Smooth muscle cell (in vitro differentiated cells): ENCODE results near the gene LAMC2. TPM values are rescaled to one million over a fixed set of nuclear protein-coding genes. Genes with fewer than 3 reads are reported as not detected.
"Not testable (repeated sequence)": the region's sequence is repeated elsewhere in the genome, so short reads cannot be mapped to it uniquely, and the experiment has no call there.

ENCODE experiments used
- DNase-seq: peaks from one replicate; lab custom pipeline; 2025; ENCODE audit not compliant: unreplicated experiment; lab: John Stamatoyannopoulos, UW
- H2AFZ ChIP-seq: fragments of 200-600 bp; sonication (generic); 2 replicates; pipeline ENCODE4 v1.6.0; 2016; ENCODE audit warnings: antibody characterized with exemption, low read depth, mild to moderate bottlenecking
- H3F3A ChIP-seq: fragments of 200-600 bp; sonication (generic); 2 replicates; pipeline ENCODE4 v1.6.0; 2017; ENCODE audit warnings: antibody characterized with exemption, low read depth
- H3K27ac ChIP-seq: fragments of 200-600 bp; sonication (generic); 2 replicates; pipeline ENCODE4 v1.5.1; 2016; ENCODE audit warnings: low read depth, mild to moderate bottlenecking
- H3K27me3 ChIP-seq: fragments of 200-600 bp; sonication (generic); 2 replicates; pipeline ENCODE4 v1.6.1; 2016; ENCODE audit warnings: low read depth, mild to moderate bottlenecking
- H3K36me3 ChIP-seq: fragments of 200-600 bp; sonication (generic); 2 replicates; pipeline ENCODE4 v1.5.1; 2016; ENCODE audit warnings: low read depth
- H3K4me1 ChIP-seq: fragments of 200-600 bp; sonication (generic); 2 replicates; pipeline ENCODE4 v1.5.1; 2016; ENCODE audit warnings: low read depth
- H3K4me2 ChIP-seq: fragments of 200-600 bp; sonication (generic); 2 replicates; pipeline ENCODE4 v1.6.0; 2016; ENCODE audit warnings: mild to moderate bottlenecking
- H3K4me3 ChIP-seq: fragments of 200-600 bp; sonication (generic); 2 replicates; pipeline ENCODE4 v1.5.1; 2016; ENCODE audit warnings: mild to moderate bottlenecking
- H3K79me2 ChIP-seq: fragments of 200-600 bp; sonication (generic); 2 replicates; pipeline ENCODE4 v1.6.0; 2016; ENCODE audit warnings: low read depth, mild to moderate bottlenecking
- H3K9ac ChIP-seq: fragments of 200-600 bp; sonication (generic); 2 replicates; pipeline ENCODE4 v1.6.0; 2016; ENCODE audit warnings: low read depth
- H3K9me3 ChIP-seq: fragments of 200-600 bp; sonication (generic); replicated peaks from 2 replicates; pipeline ENCODE4 v1.5.1; 2016; ENCODE audit warnings: low read depth
- H4K20me1 ChIP-seq: fragments of 200-600 bp; sonication (generic); 2 replicates; pipeline ENCODE4 v1.6.0; 2016; ENCODE audit warnings: low read depth
- WGBS: methylation state at CpG from one replicate; pipeline ENCODE4 v1.1.7; 2016; ENCODE audit warnings: low lambda C conversion rate; 5-methylcytosine and 5-hydroxymethylcytosine counted together
- polyA plus RNA-seq: library from polyadenylated mRNA; unstranded; fragments of >200 nt; fragmentation: Nextera tagmentation; extraction: Ambion mirVana; gene quantifications from 2 replicates; pipeline ENCODE4 v1.2.1, GENCODE V29; 2016
- total RNA-seq: library from RNA; depleted of rRNA; stranded (reverse); fragments of >200 nt; gene quantifications from 2 replicates; pipeline ENCODE4 v1.2.3, GENCODE V29; 2014
- TF ChIP-seq, protein P1 (sequence below): fragments of 200-600 bp; sonication (generic); IDR thresholded peaks from 2 replicates; pipeline ENCODE4 v1.5.1; 2017; ENCODE audit warnings: borderline replicate concordance, mild to moderate bottlenecking, antibody characterized with exemption; ENCODE audit not compliant: insufficient read depth, poor library complexity, severe bottlenecking

The LAMC2 gene
- total and polyA plus RNA-seq, 2 experiments from 2014 or later, result 35.1 to 120 TPM

DNA sequence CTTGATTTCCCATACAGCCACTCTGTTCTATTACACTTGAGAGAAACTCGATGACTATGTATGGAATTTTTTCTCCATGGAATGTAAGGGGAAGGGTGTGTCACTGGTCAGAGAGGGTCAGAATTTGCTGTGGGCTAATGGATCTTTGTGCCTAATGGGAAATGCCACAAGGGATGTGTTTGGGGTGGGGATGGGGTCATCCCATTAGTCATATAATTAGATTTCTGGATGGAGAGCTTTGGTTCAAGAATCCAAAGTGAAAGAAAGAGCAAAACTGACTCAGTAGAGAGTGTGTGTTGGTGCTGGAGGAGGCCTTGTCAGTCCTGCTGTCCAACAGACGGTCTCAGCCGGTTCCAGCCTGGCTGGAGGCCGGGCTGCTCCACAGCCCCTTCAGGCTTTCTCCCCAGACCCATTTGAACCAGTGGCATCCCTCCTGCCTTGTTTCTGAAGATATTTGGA lies 86.4 kb downstream of the LAMC2 start:
- TF ChIP-seq, protein P1, sequence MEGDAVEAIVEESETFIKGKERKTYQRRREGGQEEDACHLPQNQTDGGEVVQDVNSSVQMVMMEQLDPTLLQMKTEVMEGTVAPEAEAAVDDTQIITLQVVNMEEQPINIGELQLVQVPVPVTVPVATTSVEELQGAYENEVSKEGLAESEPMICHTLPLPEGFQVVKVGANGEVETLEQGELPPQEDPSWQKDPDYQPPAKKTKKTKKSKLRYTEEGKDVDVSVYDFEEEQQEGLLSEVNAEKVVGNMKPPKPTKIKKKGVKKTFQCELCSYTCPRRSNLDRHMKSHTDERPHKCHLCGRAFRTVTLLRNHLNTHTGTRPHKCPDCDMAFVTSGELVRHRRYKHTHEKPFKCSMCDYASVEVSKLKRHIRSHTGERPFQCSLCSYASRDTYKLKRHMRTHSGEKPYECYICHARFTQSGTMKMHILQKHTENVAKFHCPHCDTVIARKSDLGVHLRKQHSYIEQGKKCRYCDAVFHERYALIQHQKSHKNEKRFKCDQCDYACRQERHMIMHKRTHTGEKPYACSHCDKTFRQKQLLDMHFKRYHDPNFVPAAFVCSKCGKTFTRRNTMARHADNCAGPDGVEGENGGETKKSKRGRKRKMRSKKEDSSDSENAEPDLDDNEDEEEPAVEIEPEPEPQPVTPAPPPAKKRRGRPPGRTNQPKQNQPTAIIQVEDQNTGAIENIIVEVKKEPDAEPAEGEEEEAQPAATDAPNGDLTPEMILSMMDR, result no peak
- H3K4me3 ChIP-seq, result no peak overlapping the region
- no peak for DNase-seq
- no peaks in the 10 kb centered on the region for H3K27me3 ChIP-seq
- peak overlapping the region; percentile 45 for H3K27ac ChIP-seq
- no peaks in the 10 kb centered on the region for H4K20me1 ChIP-seq
- peaks cover 15% of the 10 kb centered on the region for H3K4me1 ChIP-seq
- H3K4me2 ChIP-seq, result no peak overlapping the region
- WGBS, result 39% methylated on average over 4 of the region's 4 CpGs
- no peaks in the 10 kb centered on the region for H3K36me3 ChIP-seq
- H3K79me2 ChIP-seq, result no peaks in the 10 kb centered on the region
- H3K9ac ChIP-seq, result no peak overlapping the region
- peak overlapping the region; percentile 66 for H2AFZ ChIP-seq
- H3K9me3 ChIP-seq, result no peaks in the 10 kb centered on the region
- H3F3A ChIP-seq, result peaks cover 35% of the 10 kb centered on the region

DNA sequence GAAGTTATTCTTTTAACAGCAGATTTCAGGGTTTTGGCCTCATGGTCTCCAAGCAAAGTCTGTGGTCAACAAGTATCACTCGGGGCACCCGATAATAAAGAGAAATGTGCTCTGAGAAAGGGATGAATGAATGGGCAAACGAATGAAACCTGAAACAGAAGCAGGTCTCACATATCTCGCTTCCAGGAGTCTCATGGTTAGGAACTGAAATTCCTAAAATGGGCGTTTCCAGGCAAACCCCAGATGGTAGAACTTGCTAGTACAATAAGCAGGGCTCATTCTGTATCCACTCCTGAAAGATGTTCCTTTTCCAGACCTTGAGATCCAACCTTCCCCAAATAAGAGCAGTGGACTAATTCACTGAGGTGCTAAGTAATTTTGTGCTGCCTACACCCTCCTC lies 87.2 kb downstream of the LAMC2 start:
- peak overlapping the region; percentile 45 for H3K27ac ChIP-seq
- no peaks in the 10 kb centered on the region for H3K27me3 ChIP-seq
- no peak overlapping the region for H3K9ac ChIP-seq
- no peak overlapping the region for H3K4me2 ChIP-seq
- DNase-seq, result no peak
- H2AFZ ChIP-seq, result peak overlapping the region; percentile 66
- TF ChIP-seq, protein P1, result no peak
- H3K36me3 ChIP-seq, result no peaks in the 10 kb centered on the region
- H3K4me1 ChIP-seq, result peaks cover 16% of the 10 kb centered on the region
- H3K9me3 ChIP-seq, result no peaks in the 10 kb centered on the region
- no peak overlapping the region for H3K4me3 ChIP-seq
- WGBS, result 89% methylated on average over 5 of the region's 5 CpGs
- no peaks in the 10 kb centered on the region for H4K20me1 ChIP-seq
- peaks cover 35% of the 10 kb centered on the region for H3F3A ChIP-seq
- H3K79me2 ChIP-seq, result no peaks in the 10 kb centered on the region

DNA sequence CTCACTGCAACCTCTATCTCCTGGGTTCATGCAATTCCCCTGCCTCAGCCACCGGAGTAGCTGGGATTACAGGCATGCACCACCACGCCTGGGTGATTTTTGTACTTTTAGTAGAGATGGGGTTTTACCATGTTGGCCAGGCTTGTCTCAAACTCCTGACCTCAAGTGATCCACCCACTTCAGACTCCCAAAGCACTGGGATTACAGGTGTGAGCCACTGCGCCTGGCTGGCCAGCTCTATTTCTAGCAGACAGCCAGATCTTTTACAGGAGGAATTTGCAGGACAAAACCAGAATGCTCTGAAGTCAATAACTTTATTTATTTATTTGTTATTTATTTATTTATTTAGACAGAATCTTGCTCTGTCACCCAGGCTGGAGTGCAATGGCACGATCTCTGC lies 87.9 kb downstream of the LAMC2 start:
- H3K9me3 ChIP-seq, H2AFZ ChIP-seq, H3K9ac ChIP-seq, H3K27ac ChIP-seq, H3K4me3 ChIP-seq, H3K4me2 ChIP-seq, H3K79me2 ChIP-seq, H3K36me3 ChIP-seq, H3K27me3 ChIP-seq, DNase-seq, H4K20me1 ChIP-seq: not testable (repeated sequence)
- WGBS, result 87% methylated on average over 4 of the region's 4 CpGs
- peaks cover 35% of the 10 kb centered on the region for H3F3A ChIP-seq
- peaks cover 23% of the 10 kb centered on the region for H3K4me1 ChIP-seq

DNA sequence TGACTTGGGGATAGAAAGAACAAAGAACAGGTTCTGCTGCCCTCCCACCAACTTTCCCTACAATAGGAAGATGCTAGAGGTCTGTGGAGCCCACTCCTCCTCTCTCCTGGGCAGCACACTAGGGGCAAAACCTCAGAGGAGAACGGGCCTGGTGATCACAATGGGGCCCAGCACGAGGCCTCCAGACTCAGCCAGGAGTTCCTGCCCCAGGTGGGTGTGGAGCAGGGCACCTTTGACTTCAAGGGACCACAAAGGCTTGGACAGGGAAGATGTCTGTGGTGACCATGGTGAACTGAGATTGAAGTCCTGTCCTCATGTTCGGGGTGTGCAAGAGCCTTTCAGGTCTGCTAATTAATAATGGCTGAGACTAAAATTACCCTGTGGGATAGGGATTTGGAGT lies 88.8 kb downstream of the LAMC2 start:
- no peak overlapping the region for H3K27ac ChIP-seq
- no peaks in the 10 kb centered on the region for H3K27me3 ChIP-seq
- no peak for DNase-seq
- H3K79me2 ChIP-seq, result no peaks in the 10 kb centered on the region
- TF ChIP-seq, protein P1, result no peak
- no peaks in the 10 kb centered on the region for H4K20me1 ChIP-seq
- no peak overlapping the region for H2AFZ ChIP-seq
- no peaks in the 10 kb centered on the region for H3K36me3 ChIP-seq
- no peak overlapping the region for H3K4me2 ChIP-seq
- H3K4me3 ChIP-seq, result no peak overlapping the region
- H3K9me3 ChIP-seq, result no peaks in the 10 kb centered on the region
- peaks cover 29% of the 10 kb centered on the region for H3K4me1 ChIP-seq
- H3K9ac ChIP-seq, result no peak overlapping the region
- 100% methylated on average over 3 of the region's 3 CpGs for WGBS
- peaks cover 35% of the 10 kb centered on the region for H3F3A ChIP-seq
